GM12878 (cell line): ENCODE data around the gene PLGRKT. TPM values are rescaled to one million over a fixed set of nuclear protein-coding genes. Genes with fewer than 3 reads are reported as not detected.

Experiments
- ATAC-seq: fragments of 200-7000 bp; cut with Tn5 transposase; 3 replicates; pipeline ENCODE4 v1.9.1; 2020; ENCODE audit warnings: mild to moderate bottlenecking, moderate library complexity
- BruUV-seq: library from RNA; stranded (reverse); fragments of 400-500 nt; replicated peaks from 2 replicates; lab custom pipeline; 2021; lab: Mats Ljungman, UMichigan
- CTCF ChIA-PET: fragments of 300-600 bp; sonication (Branson Sonifier 250); formaldehyde crosslinking; extraction: SDS; loops from one replicate; lab custom pipeline; 2021; ENCODE audit warnings: inconsistent platforms; lab: Yijun Ruan, JAX
- POLR2A ChIA-PET: fragments of 350-600 bp; formaldehyde crosslinking; extraction: SDS; loops from one replicate; lab custom pipeline; 2021; ENCODE audit warnings: inconsistent platforms; lab: Charles Lee
- RAD21 ChIA-PET: fragments of 300-600 bp; sonication (Branson Sonifier 250); formaldehyde crosslinking; loops from one replicate; lab custom pipeline; 2023; ENCODE audit warnings: antibody characterized with exemption; ENCODE audit not compliant: unreplicated experiment; lab: Charles Lee
- SMC1A ChIA-PET: fragments of 300-600 bp; sonication (Branson Sonifier 250); formaldehyde crosslinking; loops from one replicate; lab custom pipeline; 2023; ENCODE audit not compliant: unreplicated experiment, uncharacterized antibody; lab: Charles Lee
- DNase-seq: peaks from one replicate; pipeline ENCODE4 v3.0.0-alpha.2; 2011; ENCODE audit warnings: low read depth, low spot score
- FAIRE-seq: peaks from 3 replicates; lab custom pipeline; 2011; peaks lifted over from hg19 to GRCh38; lab: Jason Lieb, UNC
- H2AFZ ChIP-seq: 2 replicates; pipeline ENCODE4 v1.6.0; 2011; ENCODE audit warnings: low read depth, low read length, control low read depth; ENCODE audit not compliant: control insufficient read depth
- H3K27ac ChIP-seq: 2 replicates; pipeline ENCODE4 v1.5.1; 2011; ENCODE audit warnings: control low read depth; ENCODE audit not compliant: control insufficient read depth, insufficient read depth
- H3K27me3 ChIP-seq, 2 experiments: replicated peaks in 1 of 2; 2 replicates each; pipeline versions ENCODE4 v1.6.0 to v1.6.1; 2011; ENCODE audit warnings: low read length in 1 of 2; ENCODE audit not compliant: control insufficient read depth in 2 of 2, insufficient read depth in 2 of 2
- H3K36me3 ChIP-seq, 2 experiments: 2 replicates each; pipeline ENCODE4 v1.5.1; 2011; ENCODE audit warnings: low read length in 1 of 2; ENCODE audit not compliant: control insufficient read depth in 2 of 2, insufficient read depth in 2 of 2
- H3K4me1 ChIP-seq: 2 replicates; pipeline ENCODE4 v1.6.1; 2011; ENCODE audit warnings: mild to moderate bottlenecking, low read length, moderate library complexity, mixed read lengths; ENCODE audit not compliant: control insufficient read depth, insufficient read depth
- H3K4me2 ChIP-seq: 2 replicates; pipeline ENCODE4 v1.6.0; 2011; ENCODE audit warnings: control low read depth; ENCODE audit not compliant: control insufficient read depth, insufficient read depth
- H3K4me3 ChIP-seq: fragments of 200-600 bp; sonication (generic); 2 replicates; pipeline ENCODE4 v1.5.1; 2016
- H3K79me2 ChIP-seq: 2 replicates; pipeline ENCODE4 v1.6.0; 2011; ENCODE audit warnings: low read length; ENCODE audit not compliant: control insufficient read depth, insufficient read depth
- H3K9ac ChIP-seq: 2 replicates; pipeline ENCODE4 v1.8.0; 2011; ENCODE audit warnings: low read length, control low read depth, mixed read lengths; ENCODE audit not compliant: control insufficient read depth, insufficient read depth
- H3K9me3 ChIP-seq: replicated peaks from 3 replicates; pipeline ENCODE4 v1.5.1; 2011; ENCODE audit warnings: mild to moderate bottlenecking, low read length; ENCODE audit not compliant: control insufficient read depth, insufficient read depth
- H4K20me1 ChIP-seq: 2 replicates; pipeline ENCODE4 v1.6.0; 2011; ENCODE audit not compliant: control insufficient read depth, insufficient read depth
- KLF5 ChIP-seq: fragments of 450-650 bp; IDR thresholded peaks from 2 replicates; pipeline ENCODE4 v1.6.1; 2014; ENCODE audit warnings: mild to moderate bottlenecking; ENCODE audit not compliant: partially characterized antibody
- ZNF217 ChIP-seq: fragments of 450-650 bp; IDR thresholded peaks from 2 replicates; pipeline ENCODE4 v1.6.1; 2017; ENCODE audit warnings: antibody characterized with exemption, mild to moderate bottlenecking
- WGBS: methylation state at CpG from one replicate; pipeline ENCODE4 v1.1.6; 2016; ENCODE audit warnings: low lambda C conversion rate; ENCODE audit not compliant: insufficient replicate concordance, insufficient coverage; ENCODE audit errors: missing lambda C conversion rate; 5-methylcytosine and 5-hydroxymethylcytosine counted together
- in situ Hi-C: fragments of 300-500 bp; cut with MboI; formaldehyde crosslinking; loops from 9 replicates; pipeline ENCODE4 v1.14.3; 2018; ENCODE audit warnings: mixed read lengths
- intact Hi-C: fragments of 100-400 bp; cut with micrococcal nuclease; formaldehyde crosslinking; loops from one replicate; pipeline ENCODE4 v1.14.2; 2022; ENCODE audit not compliant: unreplicated experiment
- polyA plus RNA-seq, 11 experiments: library from polyadenylated mRNA; depleted of rRNA in 4 of 11; unstranded in 6 of 11; stranded (reverse) in 5 of 11; fragments of >200 nt; fragmentation: Nextera tagmentation in 4 of 11; fragmentation: Illumina TruSeq in 1 of 11; extraction: Ambion mirVana in 4 of 11; extraction: Trizol in 1 of 11; gene quantifications; 1 replicate in 1 of 11; 2 replicates in 10 of 11; pipeline versions ENCODE4 v1.2.1 to v1.2.3, GENCODE V29; 2011 to 2016; ENCODE audit warnings: inconsistent platforms in 2 of 11, missing spikeins in 2 of 11, low read depth in 1 of 11
- total RNA-seq, 4 experiments: library from RNA; depleted of rRNA in 3 of 4; stranded (reverse); fragments of >200 nt in 3 of 4; fragmentation: Illumina TruSeq in 1 of 4; extraction: Trizol in 1 of 4; gene quantifications; 2 replicates each; pipeline versions ENCODE4 v1.2.1 to v1.2.3, GENCODE V29; 2013 to 2021
- TF ChIP-seq, protein P1 (sequence below): IDR thresholded peaks from 2 replicates; pipeline ENCODE4 v1.6.1; 2011; ENCODE audit warnings: borderline replicate concordance, low read depth, mild to moderate bottlenecking, moderate library complexity, low read length; ENCODE audit not compliant: insufficient read depth, poor library complexity, severe bottlenecking

Gene PLGRKT
- total and polyA plus RNA-seq, 10 of the 15 experiments (the other 5 are each of a cell fraction or from before 2014, with no cell fraction given) = 25.2 to 72.3 (median 38.4) TPM

DNA sequence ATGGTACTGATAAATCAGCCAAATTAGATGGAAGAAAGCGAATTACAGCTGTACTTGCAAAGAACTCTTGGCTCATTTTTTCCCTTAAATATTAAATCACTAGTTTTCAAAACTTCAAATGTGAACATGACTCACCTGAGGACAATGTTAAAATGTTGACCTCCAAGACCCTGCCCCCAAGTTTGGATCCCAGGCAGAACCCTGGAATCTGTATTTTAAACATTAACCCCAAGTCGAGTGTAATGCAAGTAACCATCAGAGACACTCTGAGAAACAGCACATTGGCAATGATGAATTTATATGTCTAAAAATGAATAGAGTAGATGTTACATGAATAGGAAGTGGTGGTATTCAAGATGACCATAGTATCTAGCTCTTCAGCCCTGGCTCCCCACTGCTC is 10.3 kb upstream of the PLGRKT start:
- Histone ChIP-seq H3K36me3 (no peaks in the 10 kb centered on the region; a peak in 1 of 4 replicates), H3K4me2 (peak overlapping the region; percentile 97), H3K9me3 (no peaks in the 10 kb centered on the region), H3K27me3 (no peaks in the 10 kb centered on the region), H3K9ac (peak overlapping the region; percentile 82; the same call in 1 of the 2 replicates), H3K4me1 (peaks cover 44% of the 10 kb centered on the region), H3K4me3 (no peak overlapping the region), H3K27ac (peak overlapping the region; percentile 97), H4K20me1 (no peaks in the 10 kb centered on the region), H3K79me2 (peaks cover 37% of the 10 kb centered on the region), H2AFZ (peak overlapping the region; percentile 58; the same call in 1 of the 2 replicates)
- ChIA-PET POLR2A (interaction anchor here (0.5 to 5.5 kb wide), 7 partner anchors 10 to 181 kb away, joined by 3 to 66 read pairs (median 16); partner anchors contain the start of genes PDCD1LG2, PLGRKT and RIC1), CTCF (interaction anchor here (0.9 to 4.6 kb wide), 10 partner anchors 9 to 685 kb away, joined by 3 to 172 read pairs (median 6); partner anchors contain the start of gene PLGRKT), SMC1A (interaction anchor here (1.0 to 5.6 kb wide), 14 partner anchors 9 to 176 kb away, joined by 3 to 161 read pairs (median 14); partner anchors contain the start of genes PDCD1LG2 and PLGRKT), RAD21 (interaction anchor here (1.1 to 5.3 kb wide), 11 partner anchors 8 to 686 kb away, joined by 5 to 149 read pairs (median 33); partner anchors contain the start of genes PDCD1LG2 and PLGRKT)
- intact Hi-C loops = loop anchor here (1.0 to 10.0 kb wide), 2 partner anchors 10 to 783 kb away; partner anchors contain the start of genes PLPP6 and SPATA6L
- TF ChIP-seq ZNF217 = 0 out of 2 replicates have a peak, but pooled peaks have one; percentile 25
- TF ChIP-seq, protein P1, sequence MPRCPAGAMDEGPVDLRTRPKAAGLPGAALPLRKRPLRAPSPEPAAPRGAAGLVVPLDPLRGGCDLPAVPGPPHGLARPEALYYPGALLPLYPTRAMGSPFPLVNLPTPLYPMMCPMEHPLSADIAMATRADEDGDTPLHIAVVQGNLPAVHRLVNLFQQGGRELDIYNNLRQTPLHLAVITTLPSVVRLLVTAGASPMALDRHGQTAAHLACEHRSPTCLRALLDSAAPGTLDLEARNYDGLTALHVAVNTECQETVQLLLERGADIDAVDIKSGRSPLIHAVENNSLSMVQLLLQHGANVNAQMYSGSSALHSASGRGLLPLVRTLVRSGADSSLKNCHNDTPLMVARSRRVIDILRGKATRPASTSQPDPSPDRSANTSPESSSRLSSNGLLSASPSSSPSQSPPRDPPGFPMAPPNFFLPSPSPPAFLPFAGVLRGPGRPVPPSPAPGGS = no peak
- TF ChIP-seq KLF5 = peak; percentile 10
- no peak for ATAC-seq
- no peak for DNase-seq
- WGBS = 40% methylated on average over 2 of the region's 2 CpGs
- no TSS peak for BruUV-seq
- in situ Hi-C loops = no loop called here
- no peak for FAIRE-seq
